HepG2 (cell line): ENCODE data around the gene TANC2. TPM values are rescaled to one million over a fixed set of nuclear protein-coding genes. Genes with fewer than 3 reads are reported as not detected.

Experiments
- ATF7 ChIP-seq, 2 experiments: fragments of 450-650 bp in 1 of 2; sonication (generic) in 1 of 2; formaldehyde crosslinking in 1 of 2; IDR thresholded peaks; 2 replicates each; pipeline versions ENCODE4 v1.4.0 to v1.6.1; 2016 to 2020; ENCODE audit warnings: antibody characterized with exemption in 1 of 2, mild to moderate bottlenecking in 1 of 2, missing genetic modification reagents in 1 of 2
- CBX1 ChIP-seq: IDR thresholded peaks from one replicate; pipeline ENCODE4 v1.6.1; 2016; ENCODE audit warnings: antibody characterized with exemption, low read depth
- CEBPB ChIP-seq: IDR thresholded peaks from 2 replicates; pipeline ENCODE4 v1.6.1; 2011; ENCODE audit warnings: low read depth, low read length, improper control_type of control experiment, borderline replicate concordance
- CREB1 ChIP-seq, 2 experiments: fragments of 450-650 bp in 1 of 2; IDR thresholded peaks; 2 replicates each; pipeline ENCODE4 v1.6.1; 2016 to 2017; ENCODE audit warnings: control low read depth in 1 of 2, mild to moderate bottlenecking in 1 of 2, missing compliant biosample characterization in 1 of 2, missing genetic modification characterization in 1 of 2
- DZIP1 ChIP-seq: sonication (generic); formaldehyde crosslinking; IDR thresholded peaks from 2 replicates; pipeline ENCODE4 v1.5.0; 2020; ENCODE audit warnings: mild to moderate bottlenecking, missing genetic modification reagents
- HNF1A ChIP-seq, 2 experiments: sonication (generic) in 1 of 2; formaldehyde crosslinking in 1 of 2; IDR thresholded peaks; 2 replicates each; pipeline versions ENCODE4 v1.4.0 to v1.6.1; 2016 to 2020; ENCODE audit warnings: borderline replicate concordance in 1 of 2, low read depth in 1 of 2, mild to moderate bottlenecking in 1 of 2, missing genetic modification reagents in 1 of 2
- KLF9 ChIP-seq: IDR thresholded peaks from 2 replicates; pipeline ENCODE4 v1.6.1; 2016; ENCODE audit warnings: low read depth
- MAFK ChIP-seq, 2 experiments: IDR thresholded peaks in 1 of 2; conservative IDR thresholded peaks in 1 of 2; 2 replicates each; pipeline ENCODE4 v1.6.1; 2011; ENCODE audit warnings: improper control_type of control experiment in 2 of 2, low read length in 2 of 2
- MEF2D ChIP-seq: sonication (generic); formaldehyde crosslinking; IDR thresholded peaks from 2 replicates; pipeline ENCODE4 v1.5.1; 2020; ENCODE audit warnings: mild to moderate bottlenecking, missing genetic modification reagents
- MLX ChIP-seq: IDR thresholded peaks from 2 replicates; pipeline ENCODE4 v1.6.1; 2016
- NR2F2 ChIP-seq: IDR thresholded peaks from 2 replicates; pipeline ENCODE4 v1.6.1; 2012; ENCODE audit warnings: low read depth, inconsistent platforms, borderline replicate concordance
- SALL1 ChIP-seq: sonication (generic); formaldehyde crosslinking; IDR thresholded peaks from 2 replicates; pipeline ENCODE4 v1.8.0; 2022; ENCODE audit warnings: mild to moderate bottlenecking, missing genetic modification reagents
- THRA ChIP-seq: sonication (generic); formaldehyde crosslinking; IDR thresholded peaks from 2 replicates; pipeline ENCODE4 v1.4.0; 2020; ENCODE audit warnings: missing genetic modification reagents, borderline replicate concordance
- TP53 ChIP-seq: sonication (generic); formaldehyde crosslinking; conservative IDR thresholded peaks from 2 replicates; pipeline ENCODE4 v1.4.0; 2020; ENCODE audit warnings: missing genetic modification reagents
- ZBTB4 ChIP-seq: sonication (generic); formaldehyde crosslinking; IDR thresholded peaks from 2 replicates; pipeline ENCODE4 v1.4.0; 2020; ENCODE audit warnings: missing genetic modification reagents, mild to moderate bottlenecking, borderline replicate concordance
- ZNF207 ChIP-seq: fragments of 450-650 bp; IDR thresholded peaks from 2 replicates; pipeline ENCODE4 v1.6.1; 2016; ENCODE audit warnings: antibody characterized with exemption, borderline replicate concordance
- ZNF816 ChIP-seq: sonication (generic); formaldehyde crosslinking; IDR thresholded peaks from 2 replicates; pipeline ENCODE4 v1.8.0; 2022; ENCODE audit warnings: missing genetic modification reagents, mild to moderate bottlenecking, borderline replicate concordance
- polyA plus RNA-seq, 8 experiments: library from polyadenylated mRNA; depleted of rRNA in 3 of 8; stranded (reverse) in 7 of 8; unstranded in 1 of 8; fragments of >200 nt; fragmentation: Illumina TruSeq in 4 of 8; extraction: Trizol in 4 of 8; gene quantifications; 2 replicates each; pipeline versions ENCODE4 v1.2.1 to v1.2.3, GENCODE V29; 2011 to 2016; ENCODE audit warnings: low read depth in 4 of 8, missing spikeins in 1 of 8, mixed read lengths in 1 of 8; ENCODE audit not compliant: insufficient read depth in 1 of 8
- total RNA-seq, 5 experiments: library from RNA; depleted of rRNA; stranded (reverse); fragments of >200 nt; fragmentation: Illumina TruSeq; extraction: Trizol; gene quantifications; 2 replicates each; pipeline ENCODE4 v1.2.3, GENCODE V29; 2016; ENCODE audit warnings: low read depth in 1 of 5

TANC2 gene
- total and polyA plus RNA-seq, 2 of the 13 experiments (the other 11 are each of a cell fraction or from before 2014, with no cell fraction given): 0.08 to 0.20 TPM

- no peak for TF ChIP-seq HNF1A (IDR thresholded peaks at IDR 0.05; ENCODE audit: low read depth)
- no peak for TF ChIP-seq HNF1A (CRISPR knock-in tag; IDR thresholded peaks at IDR 0.05; ENCODE audit: borderline replicate concordance)
- TF ChIP-seq MAFK (conservative IDR thresholded peaks at IDR 0.05 in 1 of 2, IDR thresholded peaks at IDR 0.05 in 1 of 2; ENCODE audit: low read length in 2 of 2): no peak
- no peak for TF ChIP-seq TP53 (CRISPR knock-in tag)
- TF ChIP-seq MEF2D: no peak
- TF ChIP-seq ZNF207: no peak
- TF ChIP-seq ZNF816: no peak
- no peak for TF ChIP-seq ZBTB4 (CRISPR knock-in tag)
- peak; percentile 86 for TF ChIP-seq CEBPB
- 0 out of 2 replicates have a peak, but pooled peaks have one; percentile 6 for TF ChIP-seq CREB1 (IDR thresholded peaks at IDR 0.05)
- no peak for TF ChIP-seq CREB1 (CRISPR knock-in tag; IDR thresholded peaks at IDR 0.05)
- no peak for TF ChIP-seq DZIP1 (CRISPR knock-in tag)
- no peak for TF ChIP-seq NR2F2
- TF ChIP-seq ATF7 (IDR thresholded peaks at IDR 0.05): peak; percentile 92
- no peak for TF ChIP-seq ATF7 (CRISPR knock-in tag; IDR thresholded peaks at IDR 0.05)
- TF ChIP-seq KLF9 (CRISPR knock-in tag): no peak
- TF ChIP-seq MLX: no peak
- no peak for TF ChIP-seq THRA
- TF ChIP-seq CBX1: no peak
- no peak for TF ChIP-seq SALL1 (CRISPR knock-in tag)
Observed at GRCh38 chr17:62994931-62995330, 28.9 kb downstream of the TANC2 start (continued).
